DMS53 treated with DMSO at 0.1 percent for 48 hours (cell line): ENCODE results near the gene CNEP1R1.
"Not testable (repeated sequence)": the region's sequence is repeated elsewhere in the genome, so short reads cannot be mapped to it uniquely, and the experiment has no call there.

Experiments
- DNase-seq: peaks from one replicate; lab custom pipeline; 2025; ENCODE audit not compliant: unreplicated experiment; lab: John Stamatoyannopoulos, UW

CNEP1R1 gene

DNA sequence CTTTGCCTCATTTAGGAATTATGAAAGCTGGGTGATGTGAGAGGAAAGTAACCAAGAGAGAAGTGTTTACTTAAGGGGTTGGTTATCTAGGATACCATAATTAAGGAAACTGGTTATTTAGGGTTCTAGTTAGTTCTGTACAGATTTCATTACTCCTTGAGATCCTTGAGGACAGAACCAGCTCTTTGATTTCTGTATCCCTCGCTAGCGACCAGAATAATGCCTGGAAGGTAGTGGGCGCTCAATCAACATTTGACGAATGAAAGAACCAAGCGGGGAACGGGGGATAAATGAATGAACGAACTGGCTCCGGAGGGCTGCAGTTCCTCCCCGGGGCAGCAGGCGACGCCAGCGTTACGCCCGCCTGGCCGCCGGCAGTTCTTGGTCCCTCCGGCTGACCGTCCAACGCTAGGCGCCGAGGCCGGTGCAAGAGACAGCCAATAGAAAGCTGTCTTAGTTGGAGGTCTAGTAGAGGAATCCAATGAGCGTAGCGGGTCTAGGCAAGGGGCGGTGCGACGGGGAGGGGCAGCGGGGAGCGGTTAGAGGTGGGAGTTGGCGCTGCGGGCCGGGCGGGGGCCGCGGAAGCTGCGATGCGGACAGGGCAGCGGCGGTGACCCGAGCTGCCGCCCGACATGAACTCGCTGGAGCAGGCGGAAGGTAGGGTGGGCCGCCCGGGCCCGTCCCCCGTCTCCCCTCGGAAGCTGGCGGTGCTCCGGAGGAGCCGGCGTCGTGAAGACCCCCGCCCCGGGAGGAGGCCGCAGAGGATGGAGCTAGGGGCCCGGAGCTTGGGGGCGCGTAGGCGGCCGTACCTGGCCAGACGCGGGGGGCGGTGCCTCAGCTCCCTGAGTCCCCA, at the start of gene CNEP1R1:
TSS of gene CNEP1R1 (plus strand) at position 542 of the 853 bp plus-strand sequence. CDS start at position 633, 91 bp downstream.
- DNase-seq, result peak; percentile 95

- DNase-seq, result no peak
Measured at GRCh38 chr16:49977427-49977826, 47.6 kb upstream of the CNEP1R1 start.

DNA sequence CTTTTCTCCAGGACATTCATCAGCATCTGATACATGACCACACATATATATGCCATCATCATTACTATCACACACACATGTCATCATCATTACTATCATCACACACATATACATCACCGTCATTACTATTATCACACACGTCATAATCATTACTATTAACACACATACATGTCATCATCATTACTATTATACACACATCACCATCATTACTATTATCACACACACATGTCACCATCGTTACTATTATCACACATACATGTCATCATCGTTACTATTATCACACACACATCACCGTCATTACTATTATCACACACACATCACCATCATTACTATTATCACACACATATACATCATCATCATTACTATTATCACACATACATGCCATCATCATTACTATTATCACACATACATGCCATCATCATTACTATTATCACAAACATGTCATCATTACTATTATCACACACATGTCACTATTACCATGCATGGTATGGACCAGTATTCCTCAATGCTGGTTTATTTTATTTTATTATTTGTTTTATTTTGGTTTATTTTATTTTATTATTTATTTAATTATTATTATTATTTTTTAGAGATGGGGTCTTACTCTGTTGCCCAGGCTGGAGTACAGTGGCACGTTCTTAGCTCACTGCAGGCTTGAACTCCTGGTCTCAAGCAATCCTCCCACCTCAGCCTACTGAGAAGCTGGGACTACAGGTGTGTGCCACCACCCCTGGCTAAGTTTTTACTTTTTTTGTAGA, 46.3 kb upstream of the CNEP1R1 start:
- no peak for DNase-seq

GRCh38 chr16:49980166-49980565, 44.9 kb upstream of the CNEP1R1 start:
- no peak for DNase-seq

DNA sequence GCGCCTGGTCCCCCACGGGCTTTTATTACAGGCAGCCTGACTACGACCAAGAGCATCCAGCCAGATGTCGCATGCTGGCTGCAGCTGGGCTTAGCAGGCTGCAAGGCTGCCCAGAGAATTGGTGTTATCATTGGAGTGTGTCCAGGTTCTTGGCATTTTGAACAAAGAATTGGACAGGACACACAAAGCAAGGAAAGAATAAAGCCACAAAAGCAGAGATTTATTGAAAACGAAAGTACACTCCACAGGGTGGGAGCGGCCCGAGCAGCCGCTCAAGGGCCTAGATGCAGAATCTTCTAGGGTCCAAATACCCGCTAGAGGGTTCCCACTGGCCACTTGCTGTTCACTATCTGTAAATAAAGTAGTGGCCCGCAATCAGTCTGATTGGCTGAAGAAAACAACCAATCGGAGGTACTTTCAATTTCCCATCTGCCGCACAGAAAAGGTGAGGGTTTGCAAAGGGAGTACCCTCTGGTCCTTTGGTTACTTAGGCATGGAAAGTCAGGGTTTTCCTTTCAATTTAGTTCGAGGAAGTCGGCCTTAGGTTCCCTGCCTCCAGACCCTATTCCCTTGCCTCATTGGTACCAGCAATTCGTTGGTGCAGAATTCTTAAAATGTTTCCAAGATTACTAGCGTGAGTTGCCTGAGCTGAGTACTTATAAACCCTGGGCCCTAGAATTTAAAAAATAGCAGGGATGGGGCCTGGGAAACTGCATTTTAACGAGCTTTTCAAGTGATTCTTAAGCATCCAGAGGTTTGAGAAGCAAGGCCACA, 38.5 kb upstream of the CNEP1R1 start:
- no peak for DNase-seq

GRCh38 chr16:49987381-49987780, 37.6 kb upstream of the CNEP1R1 start:
- no peak for DNase-seq

DNA sequence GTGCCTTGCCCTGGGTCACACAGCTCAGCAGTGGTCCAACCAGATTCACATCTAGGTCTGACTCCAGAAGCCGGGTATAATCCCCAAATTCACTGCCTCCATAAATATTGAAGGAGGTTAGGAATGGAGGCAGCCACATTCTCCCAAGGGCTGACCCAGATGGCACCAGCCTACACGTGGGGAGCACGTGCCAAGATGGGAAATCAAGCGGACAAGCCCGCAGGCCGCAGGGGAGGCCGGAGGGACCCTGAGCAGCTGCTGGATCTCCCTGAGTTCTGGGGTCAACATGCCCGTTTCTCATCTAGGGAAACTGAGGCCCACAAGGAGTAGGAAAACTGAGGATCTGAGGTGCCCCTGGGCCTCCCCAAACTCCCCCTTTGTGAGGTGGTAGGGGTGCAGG, 32.2 kb upstream of the CNEP1R1 start:
- DNase-seq, result no peak

DNA sequence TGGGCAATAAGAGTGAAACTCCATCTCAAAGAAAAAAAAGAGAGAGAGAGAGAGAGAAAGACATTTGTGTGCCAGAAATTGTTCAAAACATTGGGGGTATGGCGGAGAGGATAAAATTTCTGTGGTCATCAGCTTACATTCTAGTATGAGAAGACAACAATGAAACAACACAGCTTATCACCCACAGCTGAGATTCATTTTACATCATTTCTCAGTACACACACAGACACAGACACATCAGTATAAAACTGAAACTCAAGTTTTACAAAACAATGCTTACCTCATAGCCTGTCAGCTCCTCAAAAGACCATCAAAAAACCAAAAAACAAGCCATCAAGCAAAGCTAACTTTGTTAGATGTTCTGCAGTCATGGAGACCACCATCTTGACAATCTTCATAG, 31.4 kb upstream of the CNEP1R1 start:
- no peak for DNase-seq

DNA sequence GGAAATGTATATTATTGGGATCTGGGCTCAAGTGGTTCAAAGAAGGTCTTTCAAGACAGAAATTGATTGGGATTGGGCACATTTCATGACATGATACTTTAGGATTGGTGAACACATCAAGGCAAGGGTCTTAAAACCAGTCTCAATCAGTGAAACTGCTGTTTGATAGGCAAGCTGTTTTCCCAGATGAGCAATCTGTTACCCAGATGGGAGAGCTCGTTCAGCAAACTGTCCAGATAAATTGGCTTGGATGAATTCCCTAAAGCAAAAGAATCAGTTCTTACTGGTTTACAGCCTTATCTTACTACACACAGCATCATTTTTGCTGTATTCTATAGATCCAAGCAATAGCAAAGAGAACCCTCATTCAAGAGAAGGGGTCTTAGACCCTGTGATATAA, 31.0 kb upstream of the CNEP1R1 start:
- no peak for DNase-seq

GRCh38 chr16:49995720-49996119, 29.3 kb upstream of the CNEP1R1 start:
- DNase-seq, result no peak

DNA sequence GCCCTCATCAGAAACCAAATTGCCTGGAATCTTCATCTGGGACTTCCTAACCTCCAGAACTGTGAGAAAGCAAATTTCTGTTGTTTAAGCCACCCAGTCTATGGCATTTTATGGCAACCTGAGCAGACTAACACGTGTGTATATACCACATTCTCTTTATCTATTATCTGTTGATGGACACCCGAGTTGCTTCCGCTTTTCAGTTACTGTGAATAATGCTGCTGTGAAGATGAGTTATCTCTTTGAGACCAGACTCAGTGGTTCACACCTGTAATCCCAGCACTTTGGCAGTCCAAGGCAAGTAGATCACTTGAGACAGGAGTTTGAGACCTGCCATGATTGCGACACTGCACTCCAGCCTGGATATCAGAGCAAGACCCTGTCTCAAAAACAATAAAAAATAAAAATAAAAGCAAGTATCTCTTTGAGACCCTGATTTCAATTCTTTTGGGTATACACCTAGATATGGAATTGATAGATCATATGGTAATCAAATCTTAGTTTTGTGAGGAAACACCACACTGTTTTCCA, 27.2 kb upstream of the CNEP1R1 start:
- DNase-seq, result no peak

DNA sequence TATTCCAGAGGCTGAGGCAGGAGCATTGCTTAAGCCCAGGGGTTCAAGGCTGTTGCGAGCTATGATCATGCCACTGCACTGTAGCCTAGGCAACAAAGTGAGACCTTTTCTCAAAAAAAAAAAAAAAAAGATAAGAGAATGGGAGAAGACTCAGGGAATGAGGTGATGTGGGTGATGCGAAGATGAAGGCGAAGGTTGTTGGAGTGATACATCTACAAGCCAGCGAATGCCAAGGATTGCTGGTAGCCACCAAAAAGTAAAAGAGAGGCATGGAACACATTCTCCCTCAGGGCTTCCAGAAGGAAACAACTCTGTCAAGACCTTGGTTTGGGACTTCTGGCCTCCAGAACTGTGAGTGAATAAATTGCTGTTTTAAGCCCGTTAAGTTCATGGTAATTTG, 26.0 kb upstream of the CNEP1R1 start:
- DNase-seq, result no peak

GRCh38 chr16:50001144-50001543, 23.9 kb upstream of the CNEP1R1 start:
- DNase-seq, result no peak

DNA sequence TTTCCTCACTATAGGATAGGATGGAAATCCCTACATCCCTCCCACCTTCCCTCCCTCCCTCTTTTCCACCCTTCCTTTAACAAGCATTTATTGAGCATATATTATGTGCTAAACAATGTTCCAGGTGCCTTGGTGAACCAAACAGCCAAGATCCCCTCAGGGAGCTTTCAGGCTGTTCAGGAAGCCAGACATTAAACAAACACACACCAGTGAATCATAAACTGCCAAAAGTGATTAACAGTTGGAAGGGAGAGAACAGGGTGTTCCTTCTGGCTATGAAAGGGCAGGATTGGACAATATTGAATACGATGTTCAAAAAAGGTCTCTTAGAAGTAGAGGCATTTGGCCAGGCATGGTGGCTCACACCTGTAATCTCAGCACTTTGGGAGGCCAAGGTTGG, 22.8 kb upstream of the CNEP1R1 start:
- DNase-seq, result no peak

DNA sequence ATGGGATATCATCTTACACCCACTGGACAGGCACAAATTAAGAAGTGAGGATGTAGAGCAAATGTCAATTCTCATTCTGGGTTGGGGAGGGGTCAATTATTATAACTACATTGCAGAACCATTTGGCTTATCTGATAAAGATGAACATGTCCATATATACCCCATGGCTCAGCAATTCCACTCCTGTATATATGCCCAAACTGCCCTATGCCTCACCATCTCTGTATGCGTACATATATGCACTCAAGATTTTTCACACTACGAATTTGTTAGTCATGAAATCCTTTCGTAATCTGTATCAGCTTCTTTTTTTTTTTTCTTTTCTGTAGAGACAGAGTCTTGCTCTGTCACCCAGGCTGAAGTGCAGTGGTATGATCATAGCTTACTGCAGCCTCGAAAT, 20.8 kb upstream of the CNEP1R1 start:
- no peak for DNase-seq

- DNase-seq, result no peak
Measured at GRCh38 chr16:50006964-50007363, 18.1 kb upstream of the CNEP1R1 start.

- DNase-seq, result no peak
Measured at GRCh38 chr16:50007744-50008143, 17.3 kb upstream of the CNEP1R1 start.

GRCh38 chr16:50010212-50010611, 14.8 kb upstream of the CNEP1R1 start:
- no peak for DNase-seq

DNA sequence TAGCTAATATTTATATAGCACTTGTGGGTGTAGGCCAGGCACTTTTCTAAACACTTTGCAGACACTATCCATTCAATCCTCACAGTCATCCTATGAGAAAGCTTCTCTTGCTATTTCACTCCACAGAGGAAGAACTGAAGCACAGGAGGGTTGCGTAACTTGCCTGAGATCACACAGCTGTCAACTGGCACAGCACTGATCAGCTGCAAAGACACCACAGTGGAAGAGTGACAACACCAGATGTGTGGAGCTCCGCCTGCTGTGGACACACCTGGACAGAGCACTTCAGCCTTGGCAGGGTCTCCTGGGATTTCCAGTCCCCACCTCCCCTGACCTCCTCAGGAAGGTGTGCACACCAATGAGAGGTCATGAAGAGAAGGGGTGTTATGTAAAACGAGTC, 13.3 kb upstream of the CNEP1R1 start:
- DNase-seq, result no peak

DNA sequence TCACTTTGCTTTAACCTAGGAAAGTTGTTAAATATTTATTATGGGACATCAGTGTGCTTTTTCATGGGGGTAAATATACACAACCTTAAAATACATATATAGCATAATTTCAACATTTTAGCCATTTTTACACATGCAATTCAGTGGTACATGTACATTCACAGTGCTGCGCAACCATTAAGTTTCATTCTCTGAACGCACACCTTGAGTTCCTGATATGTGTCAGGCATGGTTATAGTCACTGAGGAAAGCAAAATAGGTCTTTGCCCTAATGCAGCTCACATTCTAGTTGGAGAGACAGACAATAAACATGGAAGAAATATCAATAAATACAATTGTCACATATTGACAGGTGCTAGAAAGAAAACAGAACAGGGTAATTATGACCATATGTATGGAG, 12.8 kb upstream of the CNEP1R1 start:
- DNase-seq, result no peak

- DNase-seq, result not testable (repeated sequence)
Measured at GRCh38 chr16:50014211-50014610, 10.8 kb upstream of the CNEP1R1 start.
